Measurements from ENCODE around the gene MICAL3.
"Not testable (repeated sequence)": the region's sequence is repeated elsewhere in the genome, so short reads cannot be mapped to it uniquely, and the experiment has no call there.

The MICAL3 gene

GRCh38 chr22:18058371-18059093, 34.2 kb upstream of the MICAL3 start:
- no peak for DNase-seq

GRCh38 chr22:18057568-18058209, 33.3 kb upstream of the MICAL3 start:
- DNase-seq: no peak

- no peak for DNase-seq
Measured at GRCh38 chr22:18056807-18057474, 32.6 kb upstream of the MICAL3 start.

- DNase-seq: no peak
Measured at GRCh38 chr22:18056161-18056666, 31.9 kb upstream of the MICAL3 start.

GRCh38 chr22:18055619-18056160, 31.3 kb upstream of the MICAL3 start:
- no peak for DNase-seq

GRCh38 chr22:18053216-18053946, 29.0 kb upstream of the MICAL3 start:
- DNase-seq: not testable (repeated sequence)

GRCh38 chr22:18051113-18051512, 26.8 kb upstream of the MICAL3 start:
- not testable (repeated sequence) for DNase-seq

- DNase-seq: no peak
Measured at GRCh38 chr22:18050065-18050464, 25.7 kb upstream of the MICAL3 start.

GRCh38 chr22:18048441-18048898, 24.1 kb upstream of the MICAL3 start:
- no peak for DNase-seq

GRCh38 chr22:18048041-18048440, 23.7 kb upstream of the MICAL3 start:
- no peak for DNase-seq

GRCh38 chr22:18045794-18046193, 21.4 kb upstream of the MICAL3 start:
- no peak for DNase-seq

- no peak for DNase-seq
Measured at GRCh38 chr22:18044548-18045271, 20.3 kb upstream of the MICAL3 start.

- DNase-seq: no peak
Measured at GRCh38 chr22:18042685-18043084, 18.3 kb upstream of the MICAL3 start.

GRCh38 chr22:18040898-18041297, 16.5 kb upstream of the MICAL3 start:
- DNase-seq: not testable (repeated sequence)

- no peak for DNase-seq
Measured at GRCh38 chr22:18035751-18036150, 11.4 kb upstream of the MICAL3 start.

- no peak for DNase-seq
Measured at GRCh38 chr22:18034076-18034475, 9.7 kb upstream of the MICAL3 start.

- no peak for DNase-seq
Measured at GRCh38 chr22:18033204-18033998, 9.0 kb upstream of the MICAL3 start.

- no peak for DNase-seq
Measured at GRCh38 chr22:18032455-18033101, 8.2 kb upstream of the MICAL3 start.

GRCh38 chr22:18031695-18032454, 7.5 kb upstream of the MICAL3 start:
- no peak for DNase-seq
